Astrocyte (in vitro differentiated cells and primary cell): ENCODE data around the gene PAX8.

ENCODE experiments used
- CTCF ChIP-seq: IDR thresholded peaks from 2 replicates; pipeline ENCODE4 v1.5.1; 2011; ENCODE audit warnings: low read depth, mild to moderate bottlenecking, inconsistent platforms, low read length, moderate library complexity; ENCODE audit not compliant: insufficient read depth
- EZH2 ChIP-seq: IDR thresholded peaks from 2 replicates; pipeline ENCODE4 v1.6.1; 2012; ENCODE audit warnings: mild to moderate bottlenecking, low read length, inconsistent platforms; ENCODE audit not compliant: insufficient read depth

DNA sequence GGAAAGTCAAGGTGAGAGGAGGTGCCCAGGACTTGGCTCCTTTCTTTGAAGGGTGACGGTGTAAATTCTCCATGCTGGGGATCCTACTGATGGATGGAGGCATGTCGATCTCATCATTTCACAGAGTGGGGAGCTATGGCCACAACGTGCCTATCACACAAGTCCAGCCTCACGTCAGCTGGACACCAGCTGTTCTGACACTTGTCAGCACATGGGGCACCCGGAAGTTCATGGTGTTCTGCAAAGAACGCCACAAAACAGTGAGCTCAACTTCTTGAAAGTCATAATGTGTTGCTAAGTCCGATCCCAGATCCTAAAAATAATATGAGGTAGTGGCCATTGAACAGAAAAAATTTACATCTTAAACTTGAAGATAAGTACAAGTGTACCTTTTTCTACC lies 12.3 kb downstream of the PAX8 start:
- TF ChIP-seq CTCF (no peak), EZH2 (no peak)
